ENCODE results near the gene FAM114A1.
"Not testable (repeated sequence)": the region's sequence is repeated elsewhere in the genome, so short reads cannot be mapped to it uniquely, and the experiment has no call there.

Gene FAM114A1

GRCh38 chr4:38957893-38958292 lies 90.3 kb downstream of the FAM114A1 start (continued):
- TF ChIP-seq ZBTB26 (tag by site-specific recombination; optimal IDR thresholded peaks at IDR 0.05) (no peak), ZNF174 (tag by site-specific recombination; IDR thresholded peaks at IDR 0.05) (no peak), SP7 (tag by site-specific recombination; IDR thresholded peaks at IDR 0.05) (no peak), ZNF610 (tag by site-specific recombination; IDR thresholded peaks at IDR 0.05; ENCODE audit: borderline replicate concordance) (no peak), ZNF23 (tag by site-specific recombination; IDR thresholded peaks at IDR 0.05; ENCODE audit: borderline replicate concordance) (no peak), SCRT1 (tag by site-specific recombination; IDR thresholded peaks at IDR 0.05; ENCODE audit: borderline replicate concordance) (no peak)

DNA sequence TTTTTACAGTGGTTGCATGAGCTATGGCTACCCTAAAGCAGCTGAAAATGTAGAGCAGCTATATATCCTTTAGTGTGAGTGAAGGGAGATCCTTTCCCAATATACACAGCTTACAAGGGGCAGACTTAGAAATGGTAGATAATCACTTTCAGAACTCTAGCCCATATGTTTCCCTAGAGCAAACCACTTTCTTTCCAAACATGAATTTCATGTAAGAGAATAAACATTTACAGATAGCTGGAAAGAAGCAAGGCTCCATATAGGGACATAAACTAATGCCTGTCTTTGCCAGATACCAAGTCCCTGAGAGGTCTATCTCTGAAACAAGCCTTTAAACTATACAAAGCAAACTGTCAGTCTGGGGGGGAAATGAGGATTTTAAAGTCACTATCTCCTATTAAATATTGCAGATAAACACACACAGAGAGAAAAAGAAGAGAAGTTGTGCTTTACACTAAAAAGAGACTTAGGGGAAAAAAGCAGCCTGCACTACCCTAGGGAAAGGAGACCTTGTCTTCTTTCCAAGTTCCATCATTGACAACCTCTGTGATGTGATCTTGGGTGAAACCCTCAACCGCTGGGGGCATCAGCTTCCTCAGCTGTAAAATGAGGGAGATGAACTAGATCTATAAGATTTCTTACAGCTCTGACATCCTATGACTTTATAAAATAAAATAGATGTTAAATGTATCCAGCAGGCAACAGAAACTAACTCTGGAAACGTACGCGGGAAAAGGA lies 91.0 kb downstream of the FAM114A1 start:
- H3K9me3 ChIP-seq (ENCODE audit: control insufficient read depth, insufficient read depth, low read depth, low read length), result no peaks in the 10 kb centered on the region
- TF ChIP-seq KLF7 (tag by site-specific recombination; IDR thresholded peaks at IDR 0.05; ENCODE audit: borderline replicate concordance) (no peak), ZNF521 (tag by site-specific recombination; IDR thresholded peaks at IDR 0.05) (no peak), ZNF48 (tag by site-specific recombination; IDR thresholded peaks at IDR 0.05) (no peak), WT1 (tag by site-specific recombination; IDR thresholded peaks at IDR 0.05) (no peak)
- ChIA-PET POLR2A (interaction anchor here (0.6 kb wide), 1 partner anchor 16 kb away, joined by 4 read pairs; no protein-coding TSS in a partner anchor), CTCF (interaction anchor here (0.6 kb wide), 1 partner anchor 1806 kb away, joined by 3 read pairs; no protein-coding TSS in a partner anchor)
- no peaks in the 10 kb centered on the region for H3K4me1 ChIP-seq (ENCODE audit: control insufficient read depth, insufficient read depth, low read length)
- H3K36me3 ChIP-seq (ENCODE audit: control insufficient read depth in 2 of 2, insufficient read depth in 1 of 2, low read length in 2 of 2), result no peaks in the 10 kb centered on the region
- H3K27ac ChIP-seq (ENCODE audit: extremely low read depth, low read depth, low read length), result no peak overlapping the region
- no peak overlapping the region for H3K4me3 ChIP-seq (ENCODE audit: low read depth, low read length)

DNA sequence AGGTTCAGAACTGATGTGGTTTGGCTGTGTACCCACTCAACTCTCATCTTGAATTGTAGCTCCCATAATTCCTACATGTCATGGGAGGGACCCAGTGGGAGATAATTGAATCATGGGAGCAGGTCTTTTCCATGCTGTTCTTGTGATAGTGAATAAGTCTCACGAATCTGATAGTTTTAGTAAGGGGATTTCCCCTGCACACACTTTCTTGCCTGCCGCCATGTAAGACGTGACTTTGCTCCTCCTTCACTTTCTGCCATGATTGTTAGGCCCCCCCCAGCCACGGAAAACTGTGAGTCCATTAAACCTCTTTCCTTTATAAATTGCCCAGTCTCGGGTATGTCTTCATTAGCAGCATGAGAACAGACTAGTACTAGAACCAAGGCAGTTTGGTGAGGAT lies 91.6 kb downstream of the FAM114A1 start:
- H3K27ac ChIP-seq (ENCODE audit: extremely low read depth, low read depth, low read length); H3K9me3 ChIP-seq (ENCODE audit: control insufficient read depth, insufficient read depth, low read depth, low read length); H3K4me3 ChIP-seq (ENCODE audit: low read depth, low read length); POLR2A ChIA-PET; H3K4me1 ChIP-seq (ENCODE audit: control insufficient read depth, insufficient read depth, low read length); H3K36me3 ChIP-seq (ENCODE audit: control insufficient read depth in 2 of 2, insufficient read depth in 1 of 2, low read length in 2 of 2): not testable (repeated sequence)
- peak; percentile 47 for TF ChIP-seq SETDB1 (IDR thresholded peaks at IDR 0.05; ENCODE audit: insufficient read length, low read length)
- CTCF ChIA-PET, result interaction anchor here (0.6 kb wide), 1 partner anchor 1807 kb away, joined by 3 read pairs; no protein-coding TSS in a partner anchor

DNA sequence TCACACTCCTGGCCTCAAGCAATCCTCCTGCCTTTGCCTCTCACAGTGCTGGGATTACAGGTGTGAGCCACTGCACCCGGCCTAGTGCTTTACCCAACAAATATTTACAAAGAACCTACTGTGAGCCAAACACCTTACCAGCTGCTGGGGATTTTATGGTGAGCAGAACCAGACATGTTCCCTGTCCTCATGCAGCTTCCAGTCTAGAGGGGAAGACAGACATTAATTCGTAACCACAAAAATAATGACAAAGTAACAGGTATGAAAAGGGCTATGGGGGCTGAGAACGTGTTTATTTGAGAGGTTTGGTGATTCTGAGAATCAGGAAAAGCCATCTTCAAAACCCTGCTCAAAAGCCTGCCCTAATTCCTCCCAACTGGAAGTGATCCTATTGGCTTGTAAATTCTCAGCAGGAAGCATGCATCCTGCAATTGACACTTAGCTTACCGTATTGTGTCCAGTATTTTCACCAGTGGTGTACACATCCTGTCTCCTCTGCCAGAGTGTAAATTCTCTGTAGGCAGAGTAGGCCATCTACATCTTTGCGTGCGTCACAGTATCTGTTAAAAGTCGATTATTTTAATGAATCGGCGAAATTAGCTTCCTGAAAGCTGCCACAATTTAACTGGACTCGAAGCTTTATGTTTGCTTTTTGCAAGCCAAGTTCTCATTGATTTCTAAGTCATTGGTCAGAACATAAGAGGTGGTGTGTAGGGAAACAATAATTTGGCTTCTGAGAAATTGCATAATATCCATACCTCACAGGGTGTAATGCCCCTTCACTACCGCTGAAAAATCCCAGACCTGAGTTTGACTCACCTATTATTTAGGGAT lies 97.6 kb downstream of the FAM114A1 start:
- H3K36me3 ChIP-seq (ENCODE audit: control insufficient read depth in 2 of 2, insufficient read depth in 1 of 2, low read length in 2 of 2), result no peaks in the 10 kb centered on the region
- H3K4me1 ChIP-seq (ENCODE audit: control insufficient read depth, insufficient read depth, low read length), result no peaks in the 10 kb centered on the region
- H3K9me3 ChIP-seq (ENCODE audit: control insufficient read depth, insufficient read depth, low read depth, low read length), result no peaks in the 10 kb centered on the region
- no peak overlapping the region for H3K27ac ChIP-seq (ENCODE audit: extremely low read depth, low read depth, low read length)
- ChIA-PET CTCF (interaction anchor here (0.5 to 0.7 kb wide), 2 partner anchors 50 to 64 kb away, joined by 3 read pairs; no protein-coding TSS in a partner anchor), POLR2A (no interaction called here)
- H3K4me3 ChIP-seq (ENCODE audit: low read depth, low read length), result no peak overlapping the region
- no peak for TF ChIP-seq ZBTB49 (tag by site-specific recombination; IDR thresholded peaks at IDR 0.05; ENCODE audit: low read depth)
- no peak for TF ChIP-seq KLF7 (tag by site-specific recombination; IDR thresholded peaks at IDR 0.05; ENCODE audit: borderline replicate concordance)
- TF ChIP-seq ZNF37A (tag by site-specific recombination; IDR thresholded peaks at IDR 0.05), result no peak
- no peak for TF ChIP-seq ATF2 (tag by site-specific recombination; IDR thresholded peaks at IDR 0.05; ENCODE audit: low read depth)
- TF ChIP-seq ZNF157 (tag by site-specific recombination; IDR thresholded peaks at IDR 0.05), result no peak
- no peak for TF ChIP-seq ZFP37 (tag by site-specific recombination; IDR thresholded peaks at IDR 0.05)
- no peak for TF ChIP-seq YY2 (tag by site-specific recombination; IDR thresholded peaks at IDR 0.05)
- no peak for TF ChIP-seq ZBTB7A (tag by site-specific recombination; IDR thresholded peaks at IDR 0.05; ENCODE audit: low read depth)
- TF ChIP-seq ZNF121 (tag by site-specific recombination; IDR thresholded peaks at IDR 0.05), result no peak
- TF ChIP-seq ZNF416 (tag by site-specific recombination; IDR thresholded peaks at IDR 0.05), result no peak
- no peak for TF ChIP-seq ZFHX2 (tag by site-specific recombination; conservative IDR thresholded peaks at IDR 0.05)
- TF ChIP-seq ZXDB (tag by site-specific recombination; IDR thresholded peaks at IDR 0.05), result no peak

Data from HEK293 (cell line).